ENCODE data around the gene SLC66A2. TPM values are rescaled to one million over a fixed set of nuclear protein-coding genes. Genes with fewer than 3 reads are reported as not detected.

Gene SLC66A2
- total RNA-seq, 1 experiment from 2014 or later: 13.0 TPM

DNA sequence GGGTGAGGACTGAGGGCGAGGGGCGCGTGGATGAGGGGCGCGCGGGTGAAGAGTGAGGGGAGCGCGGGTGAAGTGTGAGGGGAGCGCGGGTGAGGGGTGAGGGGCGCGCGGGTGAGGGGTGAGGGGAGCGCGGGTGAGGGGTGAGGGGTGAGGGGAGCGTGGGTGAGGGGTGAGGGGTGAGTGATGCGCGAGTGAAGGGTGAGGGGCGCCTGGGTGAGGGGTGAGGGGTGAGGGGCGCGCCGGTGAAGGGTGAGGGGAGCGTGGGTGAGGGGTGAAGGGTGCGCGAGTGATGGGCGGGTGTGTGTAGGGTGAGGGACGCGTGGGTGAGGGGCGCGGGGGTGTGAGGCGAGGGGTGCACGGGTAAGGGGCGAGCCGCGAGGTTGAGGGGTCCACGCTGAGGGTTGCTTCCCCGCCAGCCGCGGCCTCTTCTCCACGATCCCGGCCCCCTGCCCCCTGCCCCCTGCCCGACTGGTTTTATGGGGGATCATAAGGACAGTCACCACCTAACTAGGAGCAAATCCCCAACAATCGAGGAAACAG, 1.1 kb upstream of the SLC66A2 start:
- Histone ChIP-seq H2BK15ac (ENCODE audit: low read depth, low read length) (no peak overlapping the region), H2BK20ac (ENCODE audit: low read depth, low read length, poor library complexity, severe bottlenecking) (no peak overlapping the region), H4K5ac (ENCODE audit: insufficient read length, low read depth, low read length) (no peak overlapping the region), H3K4me1 (ENCODE audit: insufficient read depth, low read length) (no peaks in the 10 kb centered on the region), H3K23ac (ENCODE audit: insufficient read length, low read depth, low read length) (no peak overlapping the region), H3K4ac (ENCODE audit: low read depth, low read length) (no peak overlapping the region), H4K91ac (ENCODE audit: insufficient read length, low read depth, low read length) (no peak overlapping the region), H2BK5ac (ENCODE audit: insufficient read length, low read length) (no peak overlapping the region), H3K4me2 (ENCODE audit: insufficient read depth, insufficient read length, low read length) (peak overlapping the region; percentile 43), H3K79me2 (ENCODE audit: insufficient read depth, low read length) (no peaks in the 10 kb centered on the region), H4K8ac (replicated peaks; ENCODE audit: insufficient read length, low read depth, low read length) (no peak overlapping the region), H2AFZ (ENCODE audit: low read length) (no peak overlapping the region), H3K9ac (ENCODE audit: extremely low read depth, insufficient read length, low read length) (no peak overlapping the region), H3T11ph (ENCODE audit: low read length) (no peak overlapping the region), H3K27ac (ENCODE audit: insufficient read length, low read depth, low read length) (no peak overlapping the region), H2BK12ac (ENCODE audit: insufficient read length, low read depth, low read length) (no peak overlapping the region), H4K20me1 (ENCODE audit: control insufficient read depth, insufficient read depth, insufficient read length) (no peaks in the 10 kb centered on the region), H3K23me2 (ENCODE audit: insufficient read length, low read depth, low read length, poor library complexity, severe bottlenecking) (peaks cover 4% of the 10 kb centered on the region), H3K56ac (ENCODE audit: insufficient read length, low read depth, low read length) (no peak overlapping the region), H3K9me3 (ENCODE audit: control insufficient read depth, low read depth, low read length) (no peaks in the 10 kb centered on the region), H3K14ac (ENCODE audit: insufficient read depth, low read length) (no peak overlapping the region), H2AK5ac (ENCODE audit: insufficient read length, low read length) (no peak overlapping the region), H3K79me1 (ENCODE audit: insufficient read depth, low read depth, low read length, poor library complexity, severe bottlenecking) (no peaks in the 10 kb centered on the region), H3K18ac (ENCODE audit: insufficient read length, low read depth, low read length) (no peak overlapping the region), H2BK120ac (ENCODE audit: low read depth, low read length, poor library complexity, severe bottlenecking) (no peak overlapping the region), H3K27me3 (ENCODE audit: insufficient read depth, low read length) (peaks cover 17% of the 10 kb centered on the region)
- Mint-ChIP-seq H3K4me3 (peak overlapping the region; percentile 31 to 73; a peak in 4 of 5 replicates), H3K9me3 (no peaks in the 10 kb centered on the region; a peak in 1 of 5 replicates), H3K4me1 (peaks cover 17 to 25% of the 10 kb centered on the region in 2 experiments), H3K27me3 (ENCODE audit: low read depth) (peaks cover 83% of the 10 kb centered on the region), H3K27ac (no peak overlapping the region), H3K36me3 (ENCODE audit: insufficient read depth in 1 of 3, low read depth in 3 of 3) (peaks cover 0 to 4% (median 0%) of the 10 kb centered on the region in 3 experiments; a peak in 1 of 7 replicates)
- TF ChIP-seq, protein P1, sequence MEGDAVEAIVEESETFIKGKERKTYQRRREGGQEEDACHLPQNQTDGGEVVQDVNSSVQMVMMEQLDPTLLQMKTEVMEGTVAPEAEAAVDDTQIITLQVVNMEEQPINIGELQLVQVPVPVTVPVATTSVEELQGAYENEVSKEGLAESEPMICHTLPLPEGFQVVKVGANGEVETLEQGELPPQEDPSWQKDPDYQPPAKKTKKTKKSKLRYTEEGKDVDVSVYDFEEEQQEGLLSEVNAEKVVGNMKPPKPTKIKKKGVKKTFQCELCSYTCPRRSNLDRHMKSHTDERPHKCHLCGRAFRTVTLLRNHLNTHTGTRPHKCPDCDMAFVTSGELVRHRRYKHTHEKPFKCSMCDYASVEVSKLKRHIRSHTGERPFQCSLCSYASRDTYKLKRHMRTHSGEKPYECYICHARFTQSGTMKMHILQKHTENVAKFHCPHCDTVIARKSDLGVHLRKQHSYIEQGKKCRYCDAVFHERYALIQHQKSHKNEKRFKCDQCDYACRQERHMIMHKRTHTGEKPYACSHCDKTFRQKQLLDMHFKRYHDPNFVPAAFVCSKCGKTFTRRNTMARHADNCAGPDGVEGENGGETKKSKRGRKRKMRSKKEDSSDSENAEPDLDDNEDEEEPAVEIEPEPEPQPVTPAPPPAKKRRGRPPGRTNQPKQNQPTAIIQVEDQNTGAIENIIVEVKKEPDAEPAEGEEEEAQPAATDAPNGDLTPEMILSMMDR (conservative IDR thresholded peaks at IDR 0.05): no peak
- no peak for DNase-seq
- no CpG with 5 or more reads among the region's 43 CpGs for WGBS (ENCODE audit: extremely low coverage, insufficient read length, low lambda C conversion rate)
